ENCODE data around the gene RABEP2.

DNA sequence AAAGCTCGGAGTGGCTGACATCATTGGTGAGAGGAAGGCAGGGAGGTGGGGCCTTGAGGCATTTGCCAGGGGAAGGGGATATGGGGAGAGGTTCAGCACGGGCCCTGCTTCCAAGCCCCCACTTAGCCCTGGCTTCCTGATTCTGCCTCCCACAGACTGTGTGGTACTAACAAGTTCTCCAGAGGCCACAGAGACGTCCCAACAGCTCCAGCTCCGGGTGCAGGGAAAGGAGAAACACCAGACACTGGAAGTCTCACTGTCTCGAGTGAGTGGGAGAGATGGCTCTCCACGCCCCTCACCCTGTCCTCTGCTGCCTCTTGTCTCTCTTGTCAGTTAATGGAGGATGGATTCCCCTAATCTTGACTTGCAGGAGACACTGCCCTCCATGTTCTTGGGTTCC lies 33.8 kb upstream of the RABEP2 start:
- TF ChIP-seq, protein P1, sequence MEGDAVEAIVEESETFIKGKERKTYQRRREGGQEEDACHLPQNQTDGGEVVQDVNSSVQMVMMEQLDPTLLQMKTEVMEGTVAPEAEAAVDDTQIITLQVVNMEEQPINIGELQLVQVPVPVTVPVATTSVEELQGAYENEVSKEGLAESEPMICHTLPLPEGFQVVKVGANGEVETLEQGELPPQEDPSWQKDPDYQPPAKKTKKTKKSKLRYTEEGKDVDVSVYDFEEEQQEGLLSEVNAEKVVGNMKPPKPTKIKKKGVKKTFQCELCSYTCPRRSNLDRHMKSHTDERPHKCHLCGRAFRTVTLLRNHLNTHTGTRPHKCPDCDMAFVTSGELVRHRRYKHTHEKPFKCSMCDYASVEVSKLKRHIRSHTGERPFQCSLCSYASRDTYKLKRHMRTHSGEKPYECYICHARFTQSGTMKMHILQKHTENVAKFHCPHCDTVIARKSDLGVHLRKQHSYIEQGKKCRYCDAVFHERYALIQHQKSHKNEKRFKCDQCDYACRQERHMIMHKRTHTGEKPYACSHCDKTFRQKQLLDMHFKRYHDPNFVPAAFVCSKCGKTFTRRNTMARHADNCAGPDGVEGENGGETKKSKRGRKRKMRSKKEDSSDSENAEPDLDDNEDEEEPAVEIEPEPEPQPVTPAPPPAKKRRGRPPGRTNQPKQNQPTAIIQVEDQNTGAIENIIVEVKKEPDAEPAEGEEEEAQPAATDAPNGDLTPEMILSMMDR (conservative IDR thresholded peaks at IDR 0.05), result no peak
- no peak for TF ChIP-seq EZH2 (IDR thresholded peaks at IDR 0.05; ENCODE audit: low read depth)

Measured in PC-9 (cell line).